ENCODE measurements around the gene MAPK7. TPM values are rescaled to one million over a fixed set of nuclear protein-coding genes. Genes with fewer than 3 reads are reported as not detected.
"Not testable (repeated sequence)": the region's sequence is repeated elsewhere in the genome, so short reads cannot be mapped to it uniquely, and the experiment has no call there.

The MAPK7 gene
- total RNA-seq, 4 donors from 2014 or later: 7.3 to 12.5 (median 10.4) TPM

GRCh38 chr17:19347323-19348080, 30.8 kb upstream of the MAPK7 start:
- ATAC-seq: peak; percentile 6 to 13
- intact Hi-C loops (cut with DNase I; ENCODE audit: low total_unique reads): loop anchor here (2.0 kb wide), 1 partner anchor 29 kb away; no protein-coding TSS in a partner anchor

GRCh38 chr17:19348081-19348650, 30.1 kb upstream of the MAPK7 start:
- intact Hi-C loops (cut with DNase I; ENCODE audit: low total_unique reads): loop anchor here (2.0 kb wide), 1 partner anchor 29 kb away; no protein-coding TSS in a partner anchor
- Histone ChIP-seq H3K4me3 (no peak overlapping the region), H3K36me3 (no peaks in the 10 kb centered on the region), H3K9me3 (no peaks in the 10 kb centered on the region), H3K4me1 (peaks cover 22 to 27% of the 10 kb centered on the region in 2 donors), H3K27me3 (no peaks in the 10 kb centered on the region), H3K27ac (no peak overlapping the region)
- ATAC-seq (no peak), DNase-seq (no peak)
- TF ChIP-seq POLR2A (IDR thresholded peaks at IDR 0.05) (no peak), CTCF (IDR thresholded peaks at IDR 0.05 in 4 of 5, conservative IDR thresholded peaks at IDR 0.05 in 1 of 5) (no peak)
- in situ Hi-C loops (cut with MboI; ENCODE audit: low sequenced_read_pairs in 4 of 4): no loop called here

More at GRCh38 chr17:19347323-19348080, 30.8 kb upstream of the MAPK7 start:
- no peaks in the 10 kb centered on the region for H3K27me3 ChIP-seq
- no peaks in the 10 kb centered on the region for H3K36me3 ChIP-seq
- H3K9me3 ChIP-seq: no peaks in the 10 kb centered on the region
- peak overlapping the region; percentile 68 to 81 (median 80) for H3K27ac ChIP-seq
- no peak for DNase-seq
- TF ChIP-seq POLR2A (IDR thresholded peaks at IDR 0.05) (no peak), CTCF (IDR thresholded peaks at IDR 0.05 in 4 of 5, conservative IDR thresholded peaks at IDR 0.05 in 1 of 5) (no peak)
- in situ Hi-C loops (cut with MboI; ENCODE audit: low sequenced_read_pairs in 4 of 4): no loop called here
- peaks cover 22 to 27% of the 10 kb centered on the region in 2 donors for H3K4me1 ChIP-seq
- no peak overlapping the region for H3K4me3 ChIP-seq

- Histone ChIP-seq H3K9me3 (no peaks in the 10 kb centered on the region), H3K4me3 (no peak overlapping the region), H3K27ac (no peak overlapping the region), H3K4me1 (peaks cover 22 to 25% of the 10 kb centered on the region in 2 donors), H3K36me3 (no peaks in the 10 kb centered on the region), H3K27me3 (no peaks in the 10 kb centered on the region)
- in situ Hi-C loops (cut with MboI; ENCODE audit: low sequenced_read_pairs in 4 of 4): no loop called here
- TF ChIP-seq POLR2A (IDR thresholded peaks at IDR 0.05): no peak
- no peak for TF ChIP-seq CTCF (IDR thresholded peaks at IDR 0.05 in 4 of 5, conservative IDR thresholded peaks at IDR 0.05 in 1 of 5)
- intact Hi-C loops (cut with DNase I; ENCODE audit: low total_unique reads): loop anchor here (2.0 kb wide), 1 partner anchor 28 kb away; no protein-coding TSS in a partner anchor
- ATAC-seq: no peak
- DNase-seq: no peak
Measured at GRCh38 chr17:19348806-19349205, 29.5 kb upstream of the MAPK7 start.

GRCh38 chr17:19353401-19353800, 24.9 kb upstream of the MAPK7 start:
- H3K4me1 ChIP-seq; H3K9me3 ChIP-seq; H3K27ac ChIP-seq; H3K27me3 ChIP-seq; H3K36me3 ChIP-seq; DNase-seq; intact Hi-C loops (cut with DNase I; ENCODE audit: low total_unique reads); H3K4me3 ChIP-seq; ATAC-seq: not testable (repeated sequence)
- in situ Hi-C loops (cut with MboI; ENCODE audit: low sequenced_read_pairs in 4 of 4): loop anchor here (25.0 kb wide), 2 partner anchors 284 to 409 kb away; partner anchors contain the start of gene ALDH3A2 (in 1 of the 4)

- no peak overlapping the region for H3K4me3 ChIP-seq
- H3K4me1 ChIP-seq: no peaks in the 10 kb centered on the region
- no peak overlapping the region for H3K27ac ChIP-seq
- intact Hi-C loops (cut with DNase I; ENCODE audit: low total_unique reads) (no loop called here), in situ Hi-C loops (cut with MboI; ENCODE audit: low sequenced_read_pairs in 4 of 4) (loop anchor here (25.0 kb wide), 2 partner anchors 283 to 408 kb away; partner anchors contain the start of gene ALDH3A2 (in 1 of the 4))
- H3K36me3 ChIP-seq: no peaks in the 10 kb centered on the region
- DNase-seq: no peak
- H3K9me3 ChIP-seq: no peaks in the 10 kb centered on the region
- no peak for ATAC-seq
- TF ChIP-seq CTCF (IDR thresholded peaks at IDR 0.05 in 4 of 5, conservative IDR thresholded peaks at IDR 0.05 in 1 of 5) (no peak), POLR2A (IDR thresholded peaks at IDR 0.05) (no peak)
- no peaks in the 10 kb centered on the region for H3K27me3 ChIP-seq
Measured at GRCh38 chr17:19354748-19355147, 23.6 kb upstream of the MAPK7 start.

Measured in gastrocnemius medialis (tissue), 4 donors.